AG04450 (cell line): ENCODE data around the gene UNC13A. TPM values are rescaled to one million over a fixed set of nuclear protein-coding genes. Genes with fewer than 3 reads are reported as not detected.

Experiments
- CTCF ChIA-PET: fragments of 300-600, 350-600 bp; formaldehyde crosslinking; extraction: SDS; loops from one replicate; lab custom pipeline; 2022; ENCODE audit warnings: antibody characterized with exemption, inconsistent platforms; lab: Charles Lee
- POLR2A ChIA-PET: fragments of 350-600 bp; formaldehyde crosslinking; extraction: SDS; loops from one replicate; lab custom pipeline; 2021; ENCODE audit warnings: antibody characterized with exemption, inconsistent platforms; lab: Yijun Ruan, JAX
- DNase-seq: peaks from one replicate; pipeline ENCODE4 v3.0.0-alpha.2; 2011; ENCODE audit warnings: low read depth, low spot score
- H3K27ac ChIP-seq: one replicate; pipeline ENCODE4 v1.5.1; 2012; ENCODE audit warnings: low read depth, low read length, control low read depth
- H3K27me3 ChIP-seq: one replicate; pipeline ENCODE4 v1.6.0; 2012; ENCODE audit warnings: low read length; ENCODE audit not compliant: control insufficient read depth, insufficient read depth
- H3K4me3 ChIP-seq: 2 replicates; pipeline ENCODE4 v1.5.1; 2011; ENCODE audit warnings: mild to moderate bottlenecking, low read depth, low read length, control low read depth
- H3K9me3 ChIP-seq: 2 replicates; pipeline ENCODE4 v1.5.1; 2012; ENCODE audit warnings: low read length; ENCODE audit not compliant: control insufficient read depth, insufficient read depth
- CTCF ChIP-seq: IDR thresholded peaks from 2 replicates; pipeline ENCODE4 v1.5.1; 2011; ENCODE audit warnings: low read depth, low read length, control low read depth, inconsistent platforms
- polyA plus RNA-seq: library from polyadenylated mRNA; depleted of rRNA; stranded (reverse); fragments of >200 nt; gene quantifications from 2 replicates; pipeline ENCODE4 v1.2.3, GENCODE V29; 2011

Gene UNC13A
- polyA plus RNA-seq, 1 experiment: 0.04 TPM

DNA sequence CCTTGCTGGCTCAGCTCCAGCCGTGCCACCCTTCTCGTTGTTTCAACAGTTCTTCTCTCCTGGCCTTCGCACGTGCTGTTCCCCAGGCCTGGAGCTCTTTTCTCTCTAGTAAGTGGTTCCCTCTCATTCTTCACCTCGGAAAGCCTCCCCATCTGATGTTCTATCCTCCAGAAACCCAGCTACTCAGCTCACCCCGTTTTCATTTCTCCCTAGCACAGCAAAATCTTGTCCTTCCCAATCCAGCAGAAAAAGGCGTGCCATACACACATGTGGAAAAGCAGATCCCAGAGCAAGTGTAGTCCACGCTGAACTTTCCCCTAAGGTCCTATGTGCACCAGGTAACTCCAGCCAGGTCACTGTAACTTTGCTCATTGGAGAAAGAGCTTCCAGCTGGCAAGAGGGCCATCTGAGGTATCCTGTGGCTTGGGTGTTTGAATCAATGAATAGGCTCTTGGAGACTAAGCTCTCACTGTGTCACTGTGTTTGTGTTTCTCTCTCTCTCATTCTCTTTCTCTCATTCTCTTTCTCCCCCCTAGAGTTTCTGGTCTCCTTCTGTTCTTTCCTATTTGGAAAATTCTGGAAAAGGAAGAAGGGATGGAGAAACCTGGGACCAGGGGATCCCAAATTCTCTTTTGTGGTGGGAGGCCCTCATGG is 83.7 kb downstream of the UNC13A start:
- POLR2A ChIA-PET: no interaction called here
- TF ChIP-seq CTCF: no peak
- peaks cover 20% of the 10 kb centered on the region for H3K27me3 ChIP-seq
- H3K27ac ChIP-seq: no peak overlapping the region
- peaks cover 11% of the 10 kb centered on the region for H3K9me3 ChIP-seq
- DNase-seq: no peak
- CTCF ChIA-PET: interaction anchor here (2.0 kb wide), 1 partner anchor 162 kb away, joined by 10 read pairs; no protein-coding TSS in a partner anchor
- H3K4me3 ChIP-seq: no peak overlapping the region

DNA sequence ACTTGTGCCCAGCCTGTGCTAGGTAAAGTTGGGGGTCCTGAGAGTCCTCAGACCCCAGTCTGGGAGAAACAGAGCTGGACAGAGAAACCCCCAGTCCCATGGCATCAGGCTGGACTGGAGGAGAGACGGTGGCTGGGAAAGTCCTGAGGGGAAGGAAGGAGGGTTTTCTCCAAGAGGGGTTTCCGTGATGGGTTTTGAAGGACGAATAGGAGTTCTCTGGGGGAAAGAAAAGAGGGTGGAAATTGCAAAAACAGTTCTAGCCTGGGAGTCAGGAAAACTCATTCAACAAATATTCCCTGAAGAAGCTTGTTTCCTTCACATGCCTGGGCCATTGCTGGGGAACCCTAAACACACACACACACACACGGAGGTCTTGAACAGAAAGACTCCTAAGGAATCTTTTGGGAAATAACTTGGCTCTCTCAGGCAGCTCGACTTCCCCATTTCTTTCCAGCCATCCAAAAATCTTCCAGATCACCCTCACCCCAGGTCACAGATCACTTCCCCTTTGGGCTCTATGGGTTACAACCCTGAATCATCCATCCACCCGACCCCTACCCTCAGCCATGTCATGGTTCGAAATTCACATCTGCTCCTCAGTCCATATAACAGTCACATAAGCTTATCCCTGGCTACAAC is 85.2 kb downstream of the UNC13A start:
- POLR2A ChIA-PET: no interaction called here
- H3K9me3 ChIP-seq: peaks cover 11% of the 10 kb centered on the region
- CTCF ChIA-PET: no interaction called here
- H3K27me3 ChIP-seq: peaks cover 24% of the 10 kb centered on the region
- no peak for TF ChIP-seq CTCF
- no peak overlapping the region for H3K4me3 ChIP-seq
- no peak for DNase-seq
- H3K27ac ChIP-seq: no peak overlapping the region

DNA sequence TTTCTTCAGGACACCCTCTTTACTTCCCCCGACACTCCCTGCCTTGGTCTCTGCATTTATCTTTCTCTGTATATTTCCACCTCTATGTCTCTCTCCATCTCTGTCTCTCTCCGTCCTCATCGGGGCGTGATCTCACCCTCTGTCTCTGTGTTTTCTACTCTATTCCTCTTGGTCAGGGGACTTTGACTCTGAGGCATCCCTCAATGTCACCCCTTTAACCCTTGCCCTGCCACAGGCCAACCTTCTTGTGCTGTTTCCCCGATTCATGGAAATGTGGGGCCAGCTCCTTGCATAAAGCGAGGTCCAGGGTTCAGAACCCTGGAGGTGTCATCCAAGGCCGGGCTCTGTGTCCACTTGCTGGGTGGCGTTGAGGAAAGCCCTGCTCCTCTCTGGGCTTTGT is 85.9 kb downstream of the UNC13A start:
- ChIA-PET CTCF (no interaction called here), POLR2A (no interaction called here)
- DNase-seq: no peak
- no peak overlapping the region for H3K4me3 ChIP-seq
- H3K27ac ChIP-seq: no peak overlapping the region
- peaks cover 11% of the 10 kb centered on the region for H3K9me3 ChIP-seq
- peaks cover 24% of the 10 kb centered on the region for H3K27me3 ChIP-seq
- TF ChIP-seq CTCF: no peak

- peaks cover 24% of the 10 kb centered on the region for H3K27me3 ChIP-seq
- H3K4me3 ChIP-seq: no peak overlapping the region
- ChIA-PET POLR2A (no interaction called here), CTCF (no interaction called here)
- H3K9me3 ChIP-seq: peaks cover 11% of the 10 kb centered on the region
- H3K27ac ChIP-seq: no peak overlapping the region
- TF ChIP-seq CTCF: no peak
- DNase-seq: no peak
Measured at GRCh38 chr19:17601683-17602082, 86.5 kb downstream of the UNC13A start.

DNA sequence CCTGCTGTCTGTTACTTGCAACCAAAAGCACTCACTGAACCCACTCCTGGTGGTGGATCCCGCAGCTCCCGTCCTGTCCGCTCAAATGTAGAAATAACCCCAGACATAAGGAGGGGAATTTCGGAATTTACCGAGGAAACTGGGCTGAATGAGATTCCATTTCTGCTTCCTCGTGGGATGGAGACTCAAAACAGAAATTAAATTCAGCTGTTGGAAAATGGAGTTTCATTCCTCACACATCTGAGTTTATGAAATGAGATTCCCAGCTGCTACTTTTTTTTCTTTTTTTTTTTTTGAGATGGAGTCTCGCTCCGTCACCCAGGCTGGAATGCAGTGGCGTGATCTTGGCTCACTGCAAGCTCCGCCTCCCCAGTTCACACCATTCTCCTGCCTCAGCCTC is 88.4 kb downstream of the UNC13A start:
- ChIA-PET CTCF (interaction anchor here (1.0 kb wide), 1 partner anchor 26 kb away, joined by 4 read pairs; no protein-coding TSS in a partner anchor), POLR2A (no interaction called here)
- Histone ChIP-seq H3K27ac (no peak overlapping the region), H3K9me3 (no peaks in the 10 kb centered on the region), H3K4me3 (no peak overlapping the region), H3K27me3 (peaks cover 24% of the 10 kb centered on the region)
- TF ChIP-seq CTCF: no peak
- DNase-seq: no peak
